DMS53 treated with DMSO at 0.1 percent for 48 hours (cell line): Measurements from ENCODE around the gene TUBG1.

Experiments used
- DNase-seq: peaks from one replicate; lab custom pipeline; 2025; ENCODE audit not compliant: unreplicated experiment; lab: John Stamatoyannopoulos, UW

The TUBG1 gene

GRCh38 chr17:42609182-42609813, at the start of gene TUBG1, which contains the start of gene RETREG3:
Gene TUBG1, plus strand, starts transcription at chr17:42609683. Its CDS starts 55 bp downstream, at chr17:42609738.
Gene RETREG3, minus strand, starts transcription at chr17:42609374. Its CDS starts 50 bp downstream, at chr17:42609324.
- DNase-seq = peak; percentile 99

- no peak for DNase-seq
Observed at GRCh38 chr17:42560246-42560645, 49.2 kb upstream of the TUBG1 start.

GRCh38 chr17:42561897-42562387, 47.5 kb upstream of the TUBG1 start, which contains the start of gene COASY:
Gene COASY, plus strand, starts transcription at chr17:42562148. Its CDS starts 475 bp downstream, at chr17:42562623.
- DNase-seq = peak; percentile 96

GRCh38 chr17:42562388-42563142, 46.9 kb upstream of the TUBG1 start:
- DNase-seq = peak; percentile 28

- DNase-seq = no peak
Observed at GRCh38 chr17:42563143-42563509, 46.4 kb upstream of the TUBG1 start.

GRCh38 chr17:42563543-42563942, 45.9 kb upstream of the TUBG1 start:
- DNase-seq = peak; percentile 12

- no peak for DNase-seq
Observed at GRCh38 chr17:42563950-42564349, 45.5 kb upstream of the TUBG1 start.

GRCh38 chr17:42564815-42565522, 44.5 kb upstream of the TUBG1 start:
- no peak for DNase-seq

- no peak for DNase-seq
Observed at GRCh38 chr17:42565523-42566214, 43.8 kb upstream of the TUBG1 start.

GRCh38 chr17:42566215-42566882, 43.1 kb upstream of the TUBG1 start:
- DNase-seq = no peak

- DNase-seq = peak; percentile 94
Observed at GRCh38 chr17:42566883-42567573, 42.5 kb upstream of the TUBG1 start, which contains the start of gene MLX. Gene MLX, plus strand, starts transcription at chr17:42567100. Its CDS starts 25 bp downstream, at chr17:42567125.

- no peak for DNase-seq
Observed at GRCh38 chr17:42568341-42569111, 41.0 kb upstream of the TUBG1 start.

- no peak for DNase-seq
Observed at GRCh38 chr17:42571435-42572225, 37.9 kb upstream of the TUBG1 start.

- no peak for DNase-seq
Observed at GRCh38 chr17:42573095-42573494, 36.4 kb upstream of the TUBG1 start.

- no peak for DNase-seq
Observed at GRCh38 chr17:42574463-42574862, 35.0 kb upstream of the TUBG1 start.

GRCh38 chr17:42577140-42577531, 32.3 kb upstream of the TUBG1 start:
- DNase-seq = peak; percentile 44

GRCh38 chr17:42577532-42578281, 31.8 kb upstream of the TUBG1 start, which contains the start of gene PSMC3IP:
Gene PSMC3IP, minus strand, starts transcription at chr17:42577729. Its CDS starts 43 bp downstream, at chr17:42577686.
- DNase-seq = peak; percentile 97
